Fibroblast of the aortic adventitia (primary cell): ENCODE measurements around the gene BMP2. TPM values are rescaled to one million over a fixed set of nuclear protein-coding genes. Genes with fewer than 3 reads are reported as not detected.

Experiments
- DNase-seq: peaks from one replicate; pipeline ENCODE4 v3.0.0-alpha.2; 2010; ENCODE audit warnings: low read depth
- H3K4me3 ChIP-seq: 2 replicates; pipeline ENCODE4 v1.5.1; 2011; ENCODE audit warnings: low read depth, mild to moderate bottlenecking, control low read depth, low read length, moderate library complexity
- total RNA-seq: library from RNA; depleted of rRNA; stranded (reverse); fragments of >200 nt; gene quantifications from 2 replicates; pipeline ENCODE4 v1.2.3, GENCODE V29; 2012; ENCODE audit warnings: low replicate concordance
- TF ChIP-seq, protein P1 (sequence below): IDR thresholded peaks from 2 replicates; pipeline ENCODE4 v1.5.1; 2011; ENCODE audit warnings: mild to moderate bottlenecking, low read length, control low read depth, inconsistent platforms; ENCODE audit not compliant: insufficient read depth

The BMP2 gene
- total RNA-seq, 1 donor: 10.6 TPM

DNA sequence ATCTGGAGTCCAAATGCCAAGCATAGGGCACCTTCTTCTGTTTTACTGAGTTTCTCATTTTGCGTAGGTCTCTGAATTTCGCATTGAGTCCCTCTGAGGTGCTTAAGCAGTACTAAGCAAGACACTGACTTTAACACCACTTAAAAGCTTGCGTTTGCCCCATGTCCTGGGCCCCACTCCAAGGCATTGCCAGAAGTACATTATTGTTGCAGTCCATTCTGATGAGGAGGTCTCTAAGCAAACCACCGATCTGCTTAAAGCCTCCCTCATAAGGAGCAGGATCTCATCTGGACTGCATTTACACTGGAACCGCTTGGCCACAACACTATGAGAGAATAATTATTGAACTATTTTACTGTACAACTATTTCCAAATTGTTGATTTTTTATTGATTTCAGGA, 16.3 kb downstream of the BMP2 start:
- TF ChIP-seq, protein P1, sequence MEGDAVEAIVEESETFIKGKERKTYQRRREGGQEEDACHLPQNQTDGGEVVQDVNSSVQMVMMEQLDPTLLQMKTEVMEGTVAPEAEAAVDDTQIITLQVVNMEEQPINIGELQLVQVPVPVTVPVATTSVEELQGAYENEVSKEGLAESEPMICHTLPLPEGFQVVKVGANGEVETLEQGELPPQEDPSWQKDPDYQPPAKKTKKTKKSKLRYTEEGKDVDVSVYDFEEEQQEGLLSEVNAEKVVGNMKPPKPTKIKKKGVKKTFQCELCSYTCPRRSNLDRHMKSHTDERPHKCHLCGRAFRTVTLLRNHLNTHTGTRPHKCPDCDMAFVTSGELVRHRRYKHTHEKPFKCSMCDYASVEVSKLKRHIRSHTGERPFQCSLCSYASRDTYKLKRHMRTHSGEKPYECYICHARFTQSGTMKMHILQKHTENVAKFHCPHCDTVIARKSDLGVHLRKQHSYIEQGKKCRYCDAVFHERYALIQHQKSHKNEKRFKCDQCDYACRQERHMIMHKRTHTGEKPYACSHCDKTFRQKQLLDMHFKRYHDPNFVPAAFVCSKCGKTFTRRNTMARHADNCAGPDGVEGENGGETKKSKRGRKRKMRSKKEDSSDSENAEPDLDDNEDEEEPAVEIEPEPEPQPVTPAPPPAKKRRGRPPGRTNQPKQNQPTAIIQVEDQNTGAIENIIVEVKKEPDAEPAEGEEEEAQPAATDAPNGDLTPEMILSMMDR: no peak
- peak; percentile 23 for DNase-seq
- H3K4me3 ChIP-seq: no peak overlapping the region

DNA sequence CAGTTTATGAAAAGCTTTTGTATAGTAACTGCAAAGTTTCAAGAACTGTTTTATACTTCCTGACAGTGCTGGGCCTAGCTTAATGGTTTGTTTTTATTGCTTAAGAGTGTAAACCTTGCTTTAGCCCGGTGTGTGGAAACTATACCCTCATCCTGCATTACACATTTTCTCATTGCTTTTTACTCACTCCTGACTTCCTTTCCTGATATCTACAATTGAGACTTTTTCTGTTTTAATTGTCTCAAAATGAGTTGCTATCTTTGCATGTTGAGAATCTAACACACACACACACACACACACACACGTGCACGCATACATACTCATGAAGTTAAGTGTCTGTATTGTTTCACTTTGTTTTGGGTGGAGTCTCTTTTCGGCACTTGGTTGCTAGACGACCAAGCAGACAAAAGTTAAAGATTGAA, 16.7 kb downstream of the BMP2 start:
- H3K4me3 ChIP-seq: no peak overlapping the region
- TF ChIP-seq, protein P1: no peak
- peak; percentile 68 for DNase-seq

DNA sequence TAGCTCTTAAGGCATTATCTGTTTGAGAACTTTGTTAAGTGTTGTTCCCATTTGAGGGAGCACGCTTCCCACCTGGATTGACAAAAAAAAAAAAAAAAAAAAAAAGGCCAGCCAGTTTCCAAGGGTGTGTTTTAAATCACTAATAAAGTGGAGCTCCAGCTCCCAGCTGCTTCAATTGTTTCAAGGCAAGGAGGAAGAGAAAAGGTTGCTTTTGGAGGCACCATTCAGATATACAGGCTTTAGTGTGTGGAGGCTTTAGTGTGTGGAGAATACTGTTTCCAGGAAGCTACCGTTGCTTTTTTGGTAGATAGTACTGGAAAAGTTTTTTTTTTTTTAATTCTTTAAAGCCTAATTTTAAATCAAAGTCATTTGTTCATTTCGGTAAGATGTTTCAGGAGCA, 17.3 kb downstream of the BMP2 start:
- no peak for DNase-seq
- no peak overlapping the region for H3K4me3 ChIP-seq
- TF ChIP-seq, protein P1: no peak

DNA sequence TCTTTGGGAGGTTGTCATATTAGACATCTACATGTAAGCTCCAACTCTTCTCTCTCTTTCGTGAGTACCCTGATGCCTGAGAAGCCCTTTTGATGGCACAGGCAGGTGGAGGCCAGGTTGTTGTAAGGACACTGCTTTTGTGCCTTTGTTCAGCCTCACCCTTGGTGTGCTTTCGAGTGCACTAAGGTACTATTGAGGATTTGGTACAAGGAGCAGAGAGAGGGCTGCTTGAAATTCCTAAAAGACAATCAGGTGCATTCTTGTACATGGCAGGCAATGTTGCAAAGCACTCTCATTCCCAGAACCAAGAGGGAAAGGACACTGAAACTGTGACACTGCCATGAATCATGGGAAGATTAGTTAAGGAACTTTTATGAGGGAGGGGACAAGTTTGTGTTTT, 19.1 kb downstream of the BMP2 start:
- no peak for DNase-seq
- TF ChIP-seq, protein P1: no peak
- H3K4me3 ChIP-seq: no peak overlapping the region

DNA sequence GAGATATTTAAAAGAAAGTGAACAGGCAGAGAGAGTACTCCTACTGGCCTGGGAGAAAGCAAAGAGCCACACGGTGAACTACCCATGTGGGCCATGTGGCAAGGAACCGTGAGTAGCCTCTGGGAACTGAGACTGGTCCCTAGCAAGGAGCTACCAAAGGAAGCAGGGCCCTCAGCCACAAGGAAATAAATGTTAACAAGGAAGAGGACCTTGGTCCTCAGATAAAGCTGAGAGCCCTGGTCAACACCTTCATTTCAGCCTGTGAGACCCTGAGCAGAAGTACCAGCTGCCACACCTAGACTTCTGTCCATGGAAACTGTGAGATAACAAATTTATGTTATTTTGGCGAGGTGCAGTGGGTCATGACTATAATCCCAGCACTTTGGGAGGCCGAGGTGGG, 25.3 kb downstream of the BMP2 start:
- no peak overlapping the region for H3K4me3 ChIP-seq
- no peak for DNase-seq
- TF ChIP-seq, protein P1: no peak

DNA sequence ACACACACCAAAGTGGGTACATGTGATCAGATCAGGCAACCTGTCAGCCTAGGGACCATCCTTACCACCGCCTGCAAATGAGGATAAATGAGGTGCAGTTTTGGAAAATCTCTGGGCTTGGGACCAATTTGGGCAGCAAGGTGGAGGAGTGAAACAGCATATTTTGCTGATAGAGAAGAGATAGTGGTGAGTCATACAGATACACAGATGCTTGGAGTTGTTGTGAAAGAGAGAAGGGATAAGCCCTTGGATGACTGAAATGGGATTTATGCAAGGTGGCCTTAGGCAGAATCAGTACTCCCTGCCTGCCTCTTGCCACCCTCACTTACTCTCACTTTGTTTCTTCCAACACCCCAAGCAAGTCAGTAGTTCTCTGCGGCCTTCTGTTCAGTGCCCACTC, 34.7 kb downstream of the BMP2 start:
- no peak overlapping the region for H3K4me3 ChIP-seq
- peak; percentile 23 for DNase-seq
- TF ChIP-seq, protein P1: no peak

DNA sequence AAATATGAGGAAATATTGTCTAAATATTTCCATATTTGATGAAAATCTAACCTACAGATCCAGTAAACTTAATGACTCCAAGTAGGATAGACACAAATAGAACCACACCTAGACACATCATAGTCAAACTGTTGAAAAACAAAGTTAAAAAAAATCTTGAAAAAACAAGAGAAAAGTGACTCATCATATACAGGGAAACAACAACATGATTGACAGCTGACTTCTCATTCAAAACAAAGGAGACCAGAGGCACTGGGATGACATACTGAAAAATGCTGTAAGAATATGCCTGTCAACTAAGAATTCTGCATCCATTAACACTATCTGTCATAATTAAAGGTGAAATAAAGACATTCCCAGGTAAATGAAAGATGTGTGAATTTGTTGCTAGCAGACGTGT, 38.8 kb downstream of the BMP2 start:
- no peak for DNase-seq
- no peak overlapping the region for H3K4me3 ChIP-seq
- TF ChIP-seq, protein P1: no peak
